Caco-2 (cell line): ENCODE measurements around the gene FOXN3. TPM values are rescaled to one million over a fixed set of nuclear protein-coding genes. Genes with fewer than 3 reads are reported as not detected.

Experiments used
- BruUV-seq: library from RNA; stranded (reverse); fragments of 400-500 nt; replicated peaks from 2 replicates; lab custom pipeline; 2021; lab: Mats Ljungman, UMichigan
- CTCF ChIA-PET: fragments of 300-600 bp; sonication (Branson Sonifier 250); formaldehyde crosslinking; loops from one replicate; lab custom pipeline; 2022; ENCODE audit warnings: antibody characterized with exemption; lab: Charles Lee
- POLR2A ChIA-PET: fragments of 300-600 bp; sonication (Branson Sonifier 250); formaldehyde crosslinking; loops from one replicate; lab custom pipeline; 2022; ENCODE audit warnings: antibody characterized with exemption; lab: Charles Lee
- DNase-seq, 2 experiments: peaks; one replicate each; pipeline versions ENCODE4 v3.0.0 to v3.0.0-alpha.2; 2020 to 2022
- H3K27me3 ChIP-seq: replicated peaks from 2 replicates; pipeline ENCODE4 v1.6.0; 2011; ENCODE audit warnings: low read length; ENCODE audit not compliant: control insufficient read depth, insufficient read depth
- H3K36me3 ChIP-seq: 2 replicates; pipeline ENCODE4 v1.5.1; 2011; ENCODE audit warnings: low read length; ENCODE audit not compliant: control insufficient read depth, insufficient read depth
- H3K4me1 ChIP-seq: fragments of 250-450 bp; sonication (Bioruptor Pico); 2 replicates; pipeline ENCODE4 v1.5.1; 2020; ENCODE audit warnings: mild to moderate bottlenecking
- H3K4me3 ChIP-seq: 2 replicates; pipeline ENCODE4 v1.5.1; 2011; ENCODE audit warnings: low read depth, mild to moderate bottlenecking, control low read depth, low read length
- H3K9me3 ChIP-seq: fragments of 250-450 bp; sonication (Bioruptor Pico); 2 replicates; pipeline ENCODE4 v1.5.1; 2020; ENCODE audit warnings: mild to moderate bottlenecking, moderate library complexity
- H3K27ac Mint-ChIP-seq: one replicate; pipeline ENCODE4 v1.8.0; 2022; ENCODE audit warnings: mixed read lengths; ENCODE audit not compliant: unreplicated experiment
- H3K27me3 Mint-ChIP-seq: one replicate; pipeline ENCODE4 v1.8.0; 2022; ENCODE audit warnings: mixed read lengths; ENCODE audit not compliant: insufficient read depth, unreplicated experiment
- H3K36me3 Mint-ChIP-seq: one replicate; pipeline ENCODE4 v1.8.0; 2022; ENCODE audit warnings: mild to moderate bottlenecking, mixed read lengths; ENCODE audit not compliant: insufficient read depth, unreplicated experiment
- H3K4me1 Mint-ChIP-seq: one replicate; pipeline ENCODE4 v1.8.0; 2022; ENCODE audit warnings: low read depth, mixed read lengths; ENCODE audit not compliant: unreplicated experiment
- H3K4me3 Mint-ChIP-seq: one replicate; pipeline ENCODE4 v1.8.0; 2022; ENCODE audit warnings: mild to moderate bottlenecking, moderate library complexity, mixed read lengths; ENCODE audit not compliant: unreplicated experiment
- H3K9me3 Mint-ChIP-seq: one replicate; pipeline ENCODE4 v1.8.0; 2022; ENCODE audit warnings: mixed read lengths; ENCODE audit not compliant: unreplicated experiment
- intact Hi-C: fragments of 100-400 bp; cut with micrococcal nuclease; formaldehyde crosslinking; loops from one replicate; pipeline ENCODE4 v1.10.0; 2022; ENCODE audit not compliant: unreplicated experiment
- total RNA-seq: library from RNA; stranded (reverse); gene quantifications from 2 replicates; pipeline ENCODE4 v1.2.3, GENCODE V29; 2022
- TF ChIP-seq, protein P1 (sequence below), 2 experiments: fragments of 200-600 bp in 1 of 2; IDR thresholded peaks; 1 replicate in 1 of 2; 2 replicates in 1 of 2; pipeline versions ENCODE4 v1.5.1 to v1.8.0; 2011 to 2022; ENCODE audit warnings: antibody characterized with exemption in 1 of 2, control low read depth in 1 of 2, inconsistent platforms in 1 of 2, low read depth in 1 of 2, low read length in 1 of 2, mild to moderate bottlenecking in 1 of 2, moderate library complexity in 1 of 2; ENCODE audit not compliant: insufficient read depth in 1 of 2, severe bottlenecking in 1 of 2, unreplicated experiment in 1 of 2

The FOXN3 gene
- total RNA-seq, 1 experiment from 2014 or later, result 20.6 TPM

DNA sequence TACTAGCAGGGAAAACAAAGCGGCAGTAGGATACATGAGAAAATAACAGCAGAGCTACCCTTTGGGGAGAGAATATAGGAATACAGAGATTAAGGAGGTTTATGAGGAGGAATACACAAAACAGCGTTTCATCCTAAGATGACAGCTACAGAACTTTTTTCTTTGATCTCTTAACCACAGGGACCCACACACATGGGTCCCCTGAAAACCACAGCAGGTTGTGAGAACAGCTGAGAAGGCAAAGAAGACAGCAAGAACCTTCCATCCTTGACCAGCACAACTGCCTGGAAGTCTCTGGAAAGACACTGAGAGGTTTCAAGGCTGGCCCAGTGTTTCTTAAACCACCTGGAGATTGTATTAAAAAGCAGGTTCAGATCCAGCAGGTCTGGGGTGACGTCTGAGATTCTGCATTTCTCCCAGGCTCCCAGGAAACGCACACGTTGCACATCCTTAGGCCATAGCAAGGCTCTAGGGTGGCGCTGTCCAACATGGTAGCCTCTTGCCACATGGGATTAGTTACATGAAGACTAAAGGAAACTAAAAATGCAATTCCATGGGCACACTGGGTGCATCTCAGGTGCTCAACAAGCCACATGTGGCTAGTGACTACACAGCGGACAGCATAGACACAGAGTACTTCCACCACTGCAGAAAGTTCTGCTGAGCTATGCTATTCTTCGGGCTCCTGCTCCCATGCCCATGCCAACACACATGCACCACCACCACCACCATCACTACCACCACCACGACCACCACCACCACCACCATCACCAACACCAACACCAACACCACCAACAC, 92.3 kb downstream of the FOXN3 start:
- no TSS peak for BruUV-seq
- no peak overlapping the region for H3K4me3 Mint-ChIP-seq
- DNase-seq, result no peak
- no peaks in the 10 kb centered on the region for H3K36me3 Mint-ChIP-seq
- no peak overlapping the region for H3K27ac Mint-ChIP-seq
- CTCF ChIA-PET, result interaction anchor here (0.6 kb wide), 1 partner anchor 100 kb away, joined by 5 read pairs; no protein-coding TSS in a partner anchor
- Histone ChIP-seq H3K36me3 (no peaks in the 10 kb centered on the region), H3K4me1 (no peaks in the 10 kb centered on the region), H3K9me3 (no peaks in the 10 kb centered on the region), H3K4me3 (no peak overlapping the region), H3K27me3 (no peaks in the 10 kb centered on the region)
- no peaks in the 10 kb centered on the region for H3K27me3 Mint-ChIP-seq
- H3K9me3 Mint-ChIP-seq, result no peaks in the 10 kb centered on the region
- POLR2A ChIA-PET, result no interaction called here
- intact Hi-C loops, result no loop called here
- TF ChIP-seq, protein P1, sequence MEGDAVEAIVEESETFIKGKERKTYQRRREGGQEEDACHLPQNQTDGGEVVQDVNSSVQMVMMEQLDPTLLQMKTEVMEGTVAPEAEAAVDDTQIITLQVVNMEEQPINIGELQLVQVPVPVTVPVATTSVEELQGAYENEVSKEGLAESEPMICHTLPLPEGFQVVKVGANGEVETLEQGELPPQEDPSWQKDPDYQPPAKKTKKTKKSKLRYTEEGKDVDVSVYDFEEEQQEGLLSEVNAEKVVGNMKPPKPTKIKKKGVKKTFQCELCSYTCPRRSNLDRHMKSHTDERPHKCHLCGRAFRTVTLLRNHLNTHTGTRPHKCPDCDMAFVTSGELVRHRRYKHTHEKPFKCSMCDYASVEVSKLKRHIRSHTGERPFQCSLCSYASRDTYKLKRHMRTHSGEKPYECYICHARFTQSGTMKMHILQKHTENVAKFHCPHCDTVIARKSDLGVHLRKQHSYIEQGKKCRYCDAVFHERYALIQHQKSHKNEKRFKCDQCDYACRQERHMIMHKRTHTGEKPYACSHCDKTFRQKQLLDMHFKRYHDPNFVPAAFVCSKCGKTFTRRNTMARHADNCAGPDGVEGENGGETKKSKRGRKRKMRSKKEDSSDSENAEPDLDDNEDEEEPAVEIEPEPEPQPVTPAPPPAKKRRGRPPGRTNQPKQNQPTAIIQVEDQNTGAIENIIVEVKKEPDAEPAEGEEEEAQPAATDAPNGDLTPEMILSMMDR (IDR thresholded peaks at IDR 0.05; ENCODE audit: insufficient read depth in 1 of 2, low read depth in 1 of 2, low read length in 1 of 2, severe bottlenecking in 1 of 2, unreplicated experiment in 1 of 2), result no peak
- no peaks in the 10 kb centered on the region for H3K4me1 Mint-ChIP-seq

DNA sequence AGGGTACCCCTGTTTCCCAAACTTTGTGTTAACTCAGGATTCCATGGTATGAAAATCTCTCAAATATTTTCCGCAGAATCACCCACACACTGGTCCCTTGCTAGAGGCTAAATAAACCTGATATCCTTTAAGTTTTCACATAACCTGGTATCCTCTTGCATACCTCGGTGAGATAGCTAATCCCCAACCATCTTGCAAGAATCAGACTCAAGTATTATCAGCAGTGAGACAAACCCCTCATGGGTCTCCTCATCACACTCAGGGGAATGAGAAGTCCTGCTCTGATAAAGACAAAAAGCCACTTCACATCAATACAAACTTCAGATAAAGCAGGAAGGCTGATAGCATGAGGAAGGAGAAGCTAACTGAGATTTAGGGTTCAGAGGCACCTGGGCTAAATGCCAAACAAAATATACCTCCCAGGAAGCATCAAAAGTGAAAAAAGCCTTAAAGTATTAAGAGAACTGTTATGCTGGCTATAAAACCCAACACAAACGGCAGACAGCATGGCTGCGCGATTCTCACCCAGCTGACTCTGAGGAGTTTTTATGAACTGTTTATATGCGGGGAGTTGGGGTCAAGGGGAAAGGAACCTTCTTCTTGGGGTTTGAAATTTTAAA, 96.5 kb downstream of the FOXN3 start:
- Mint-ChIP-seq H3K27ac (no peak overlapping the region), H3K4me3 (no peak overlapping the region), H3K36me3 (peaks cover 2% of the 10 kb centered on the region), H3K4me1 (no peaks in the 10 kb centered on the region), H3K9me3 (peaks cover 8% of the 10 kb centered on the region), H3K27me3 (no peaks in the 10 kb centered on the region)
- H3K27me3 ChIP-seq, result no peaks in the 10 kb centered on the region
- BruUV-seq, result no TSS peak
- no peak for DNase-seq
- no peaks in the 10 kb centered on the region for H3K36me3 ChIP-seq
- TF ChIP-seq, protein P1 (IDR thresholded peaks at IDR 0.05; ENCODE audit: insufficient read depth in 1 of 2, low read depth in 1 of 2, low read length in 1 of 2, severe bottlenecking in 1 of 2, unreplicated experiment in 1 of 2), result no peak
- ChIA-PET POLR2A (no interaction called here), CTCF (no interaction called here)
- intact Hi-C loops, result no loop called here
- no peaks in the 10 kb centered on the region for H3K4me1 ChIP-seq
- H3K9me3 ChIP-seq, result no peaks in the 10 kb centered on the region
- no peak overlapping the region for H3K4me3 ChIP-seq

DNA sequence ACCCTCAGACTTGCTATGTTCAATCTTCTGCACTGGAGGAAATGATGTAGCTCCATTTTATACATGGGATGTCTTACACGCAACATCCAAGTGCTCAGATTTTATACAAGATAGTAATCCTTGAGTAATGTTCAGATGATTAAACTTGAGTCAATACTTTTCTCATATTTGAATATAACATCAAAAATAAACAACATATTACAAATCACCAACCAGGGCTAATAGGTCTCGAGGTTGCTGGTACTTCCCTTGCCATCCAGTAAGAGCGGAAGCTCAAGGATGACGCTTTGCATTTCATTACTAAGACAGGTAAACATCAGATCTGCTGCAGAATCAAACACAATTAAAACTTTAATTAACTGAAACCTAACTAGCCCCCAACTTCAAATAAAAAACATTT, 97.3 kb downstream of the FOXN3 start:
- Histone ChIP-seq H3K4me3 (no peak overlapping the region), H3K9me3 (no peaks in the 10 kb centered on the region), H3K27me3 (no peaks in the 10 kb centered on the region), H3K4me1 (no peaks in the 10 kb centered on the region), H3K36me3 (no peaks in the 10 kb centered on the region)
- H3K4me3 Mint-ChIP-seq, result no peak overlapping the region
- no peak overlapping the region for H3K27ac Mint-ChIP-seq
- H3K4me1 Mint-ChIP-seq, result no peaks in the 10 kb centered on the region
- BruUV-seq, result no TSS peak
- no peaks in the 10 kb centered on the region for H3K27me3 Mint-ChIP-seq
- no peak for DNase-seq
- POLR2A ChIA-PET, result no interaction called here
- TF ChIP-seq, protein P1 (IDR thresholded peaks at IDR 0.05; ENCODE audit: insufficient read depth in 1 of 2, low read depth in 1 of 2, low read length in 1 of 2, severe bottlenecking in 1 of 2, unreplicated experiment in 1 of 2), result no peak
- intact Hi-C loops, result no loop called here
- CTCF ChIA-PET, result no interaction called here
- peaks cover 8% of the 10 kb centered on the region for H3K36me3 Mint-ChIP-seq
- H3K9me3 Mint-ChIP-seq, result peaks cover 8% of the 10 kb centered on the region
